Measurements from ENCODE around the gene MAPK8.

Gene MAPK8

DNA sequence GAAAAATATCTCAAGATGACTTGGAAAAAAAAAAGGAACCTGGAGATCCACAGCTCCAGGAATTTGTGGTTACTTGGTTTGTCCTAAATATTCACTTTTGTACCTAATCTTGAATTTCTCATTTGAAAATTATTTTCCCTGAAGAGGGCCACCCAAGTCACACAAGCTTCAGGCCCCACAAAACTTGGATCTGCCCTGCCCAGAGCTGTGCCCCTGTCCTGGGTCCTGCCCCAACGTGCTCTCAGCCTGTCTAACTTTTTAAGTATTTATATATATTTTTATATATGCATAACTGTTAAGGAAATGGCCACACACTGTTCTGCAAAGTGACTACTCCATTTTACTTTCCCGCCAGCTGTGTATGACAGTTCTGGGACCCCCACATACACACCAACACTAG lies 174.9 kb downstream of the MAPK8 start:
- H3K9me3 ChIP-seq (ENCODE audit: control insufficient read depth, insufficient read depth, low read length), result no peaks in the 10 kb centered on the region
- H3K36me3 ChIP-seq (ENCODE audit: insufficient read depth, low read length), result no peaks in the 10 kb centered on the region
- peaks cover 21% of the 10 kb centered on the region for H3K4me1 ChIP-seq (ENCODE audit: insufficient read depth, low read length)
- H3K9ac ChIP-seq (ENCODE audit: low read depth, low read length), result no peak overlapping the region

DNA sequence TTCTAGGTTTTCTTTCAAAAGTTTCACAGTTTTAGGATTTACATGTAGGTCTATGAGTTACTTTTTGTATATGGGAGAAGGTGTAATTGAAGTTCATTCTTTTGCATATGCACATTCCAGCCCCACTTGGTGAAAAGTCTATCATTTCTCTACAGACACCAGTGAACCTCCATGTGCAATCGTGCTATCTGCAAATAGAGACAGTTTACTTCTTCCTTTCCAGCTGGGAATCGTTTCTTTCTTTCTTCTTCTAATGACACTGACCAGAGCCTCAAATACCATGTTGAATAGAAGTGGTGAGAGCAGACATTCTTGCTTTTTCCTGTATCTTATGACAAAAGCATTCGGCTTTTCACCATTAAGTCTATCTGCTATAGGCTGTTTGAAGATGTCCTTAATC lies 175.7 kb downstream of the MAPK8 start:
- H3K9ac ChIP-seq (ENCODE audit: low read depth, low read length), result no peak overlapping the region
- H3K36me3 ChIP-seq (ENCODE audit: insufficient read depth, low read length), result no peaks in the 10 kb centered on the region
- H3K9me3 ChIP-seq (ENCODE audit: control insufficient read depth, insufficient read depth, low read length), result no peaks in the 10 kb centered on the region
- H3K4me1 ChIP-seq (ENCODE audit: insufficient read depth, low read length), result peaks cover 13% of the 10 kb centered on the region

DNA sequence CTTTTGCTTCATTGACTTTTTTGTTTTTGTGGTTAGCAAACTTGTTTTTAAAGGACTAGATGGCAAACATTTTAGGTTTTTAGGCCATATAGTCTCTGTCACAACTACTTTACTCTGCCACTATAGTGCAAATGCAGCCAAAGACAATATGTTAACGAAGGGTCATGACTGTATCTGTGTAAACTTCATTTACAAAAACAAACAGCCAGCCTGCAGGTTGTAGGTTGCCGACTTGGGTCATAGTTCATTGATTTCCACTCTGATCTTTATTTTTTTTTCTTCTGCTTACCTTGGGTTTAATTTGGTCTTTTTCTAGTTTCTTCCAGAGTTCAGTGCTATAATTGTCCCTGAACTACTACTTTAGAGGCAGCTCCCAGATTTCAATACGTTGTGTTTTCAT lies 178.4 kb downstream of the MAPK8 start:
- no peaks in the 10 kb centered on the region for H3K36me3 ChIP-seq (ENCODE audit: insufficient read depth, low read length)
- H3K9me3 ChIP-seq (ENCODE audit: control insufficient read depth, insufficient read depth, low read length), result no peaks in the 10 kb centered on the region
- H3K9ac ChIP-seq (ENCODE audit: low read depth, low read length), result no peak overlapping the region
- H3K4me1 ChIP-seq (ENCODE audit: insufficient read depth, low read length), result peaks cover 10% of the 10 kb centered on the region

DNA sequence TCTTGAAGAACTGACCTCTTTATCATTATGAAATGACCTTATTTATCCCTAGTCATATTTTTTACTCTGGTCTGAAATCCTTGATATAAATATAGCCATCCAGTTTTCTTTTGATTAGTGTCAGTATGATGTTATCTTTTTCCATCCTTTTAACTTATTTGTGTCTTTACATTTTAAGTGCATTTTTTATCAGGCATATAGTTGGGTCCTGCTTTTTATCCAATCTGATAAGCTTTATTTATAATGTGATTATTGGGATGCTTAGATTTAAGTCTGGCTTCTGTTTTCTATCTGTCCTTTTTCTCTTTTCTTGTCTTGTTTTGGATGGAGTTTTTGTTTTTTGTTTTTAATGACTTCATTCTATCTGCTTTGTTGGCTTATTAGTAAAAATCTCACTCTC lies 179.2 kb downstream of the MAPK8 start:
- Histone ChIP-seq H3K4me1 (ENCODE audit: insufficient read depth, low read length) (peaks cover 10% of the 10 kb centered on the region), H3K9me3 (ENCODE audit: control insufficient read depth, insufficient read depth, low read length) (no peaks in the 10 kb centered on the region), H3K36me3 (ENCODE audit: insufficient read depth, low read length) (no peaks in the 10 kb centered on the region), H3K9ac (ENCODE audit: low read depth, low read length) (no peak overlapping the region)

DNA sequence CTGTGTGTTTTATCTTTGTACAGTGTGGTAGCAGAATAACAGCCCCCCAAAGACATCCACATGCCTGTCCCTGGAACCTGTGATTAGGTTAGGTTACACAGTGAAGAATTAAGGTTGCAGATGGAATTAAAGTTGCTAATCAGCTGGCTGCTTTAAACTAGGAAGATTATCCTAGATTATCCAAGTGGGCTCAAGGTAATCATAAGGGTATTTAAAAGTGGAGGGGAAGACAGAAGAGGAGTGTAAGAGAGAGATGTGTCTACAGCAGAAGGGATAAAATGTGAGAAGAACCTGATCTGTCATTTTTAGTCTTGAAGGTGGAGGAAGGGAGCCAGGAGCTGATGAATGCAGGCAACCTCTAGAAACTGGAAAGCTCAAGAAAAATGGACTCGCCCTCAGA lies 180.8 kb downstream of the MAPK8 start:
- Histone ChIP-seq H3K4me1 (ENCODE audit: insufficient read depth, low read length) (peaks cover 10% of the 10 kb centered on the region), H3K9me3 (ENCODE audit: control insufficient read depth, insufficient read depth, low read length) (no peaks in the 10 kb centered on the region), H3K36me3 (ENCODE audit: insufficient read depth, low read length) (no peaks in the 10 kb centered on the region), H3K9ac (ENCODE audit: low read depth, low read length) (no peak overlapping the region)
